Ovary (tissue), 3 donors: ENCODE measurements around the gene BCAR3.

ENCODE experiments used
- CTCF ChIP-seq, 3 donors: fragments of 450-650 bp in 2 of 3; fragments of 200-600 bp in 1 of 3; IDR thresholded peaks; one replicate each; pipeline versions ENCODE4 v1.5.1 to v1.8.0; 2016 to 2022; ENCODE audit warnings: antibody characterized with exemption in 3 of 3, mild to moderate bottlenecking in 1 of 3
- EP300 ChIP-seq: sonication (generic); formaldehyde crosslinking; IDR thresholded peaks from one replicate; pipeline ENCODE4 v1.6.1; 2017; ENCODE audit warnings: antibody characterized with exemption
- POLR2A ChIP-seq: fragments of 450-650 bp; IDR thresholded peaks from one replicate; pipeline ENCODE4 v1.6.1; 2017; ENCODE audit warnings: antibody characterized with exemption, mild to moderate bottlenecking, moderate library complexity
- donor health status: DM: no; HTN: no; CAD: no.

GRCh38 chr1:93702111-93702827 is 20.6 kb upstream of the BCAR3 start:
- TF ChIP-seq CTCF (IDR thresholded peaks at IDR 0.05) = no peak
- no peak for TF ChIP-seq EP300
- TF ChIP-seq POLR2A = no peak
